Mesodermal cell (in vitro differentiated cells): ENCODE results near the gene TMEM132C.

Experiments used
- H3K27ac ChIP-seq: 2 replicates; pipeline ENCODE4 v1.7.0; 2013; ENCODE audit warnings: mild to moderate bottlenecking, low read depth, low read length, moderate library complexity; ENCODE audit not compliant: severe bottlenecking
- H3K36me3 ChIP-seq: 2 replicates; pipeline ENCODE4 v1.7.1; 2013; ENCODE audit warnings: mild to moderate bottlenecking, low read length, moderate library complexity; ENCODE audit not compliant: control insufficient read depth, insufficient read depth
- H3K4me1 ChIP-seq: one replicate; pipeline ENCODE4 v1.7.1; 2013; ENCODE audit warnings: mild to moderate bottlenecking, low read length; ENCODE audit not compliant: insufficient read depth, control insufficient read depth, poor library complexity, severe bottlenecking
- H3K4me3 ChIP-seq: 2 replicates; pipeline ENCODE4 v1.7.0; 2013; ENCODE audit warnings: low read length, control low read depth, mild to moderate bottlenecking; ENCODE audit not compliant: insufficient read depth, poor library complexity, severe bottlenecking; ENCODE audit errors: extremely low read depth
- H3K9me3 ChIP-seq: 2 replicates; pipeline ENCODE4 v1.7.1; 2013; ENCODE audit warnings: mild to moderate bottlenecking, low read length, moderate library complexity; ENCODE audit not compliant: control insufficient read depth
- WGBS, 2 experiments: methylation state at CpG; one replicate each; pipeline ENCODE4 v1.1.5; 2013; ENCODE audit warnings: missing lambda C conversion rate in 2 of 2; ENCODE audit not compliant: insufficient coverage in 2 of 2; 5-methylcytosine and 5-hydroxymethylcytosine counted together

The TMEM132C gene

GRCh38 chr12:128626808-128627320 lies 359.9 kb downstream of the TMEM132C start:
- Histone ChIP-seq H3K4me3 (no peak overlapping the region), H3K4me1 (no peaks in the 10 kb centered on the region), H3K27ac (no peak overlapping the region), H3K36me3 (no peaks in the 10 kb centered on the region), H3K9me3 (no peaks in the 10 kb centered on the region)
- WGBS, 2 experiments, result 80 to 93% methylated on average over 3 of the region's 6 CpGs

GRCh38 chr12:128627659-128628058 lies 360.7 kb downstream of the TMEM132C start:
- H3K9me3 ChIP-seq, result no peaks in the 10 kb centered on the region
- no peak overlapping the region for H3K27ac ChIP-seq
- no peaks in the 10 kb centered on the region for H3K4me1 ChIP-seq
- WGBS, 2 experiments, result 86 to 90% methylated on average over 8 to 9 of the region's 9 CpGs
- no peak overlapping the region for H3K4me3 ChIP-seq
- no peaks in the 10 kb centered on the region for H3K36me3 ChIP-seq

- Histone ChIP-seq H3K4me1 (no peaks in the 10 kb centered on the region), H3K4me3 (no peak overlapping the region), H3K36me3 (no peaks in the 10 kb centered on the region), H3K27ac (no peak overlapping the region), H3K9me3 (no peaks in the 10 kb centered on the region)
- 76 to 89% methylated on average over 4 of the region's 4 CpGs for WGBS, 2 experiments
Measured at GRCh38 chr12:128629979-128630378, 363.0 kb downstream of the TMEM132C start.

GRCh38 chr12:128637642-128638606 lies 371.0 kb downstream of the TMEM132C start:
- Histone ChIP-seq H3K4me3 (no peak overlapping the region), H3K36me3 (no peaks in the 10 kb centered on the region), H3K4me1 (no peaks in the 10 kb centered on the region), H3K9me3 (no peaks in the 10 kb centered on the region), H3K27ac (no peak overlapping the region)
- WGBS, 2 experiments, result 86 to 89% methylated on average over 6 to 7 of the region's 7 CpGs

GRCh38 chr12:128639089-128639488 lies 372.1 kb downstream of the TMEM132C start:
- Histone ChIP-seq H3K36me3 (no peaks in the 10 kb centered on the region), H3K27ac (no peak overlapping the region), H3K4me3 (no peak overlapping the region), H3K4me1 (no peaks in the 10 kb centered on the region), H3K9me3 (no peaks in the 10 kb centered on the region)

GRCh38 chr12:128643155-128643554 lies 376.2 kb downstream of the TMEM132C start:
- WGBS, 2 experiments, result 87 to 91% methylated on average over 12 of the region's 12 CpGs
- Histone ChIP-seq H3K9me3 (no peaks in the 10 kb centered on the region), H3K4me1 (no peaks in the 10 kb centered on the region), H3K4me3 (no peak overlapping the region), H3K36me3 (no peaks in the 10 kb centered on the region), H3K27ac (no peak overlapping the region)

- Histone ChIP-seq H3K27ac (no peak overlapping the region), H3K4me1 (no peaks in the 10 kb centered on the region), H3K9me3 (no peaks in the 10 kb centered on the region), H3K4me3 (no peak overlapping the region), H3K36me3 (no peaks in the 10 kb centered on the region)
- 49 to 66% methylated on average over 13 to 14 of the region's 15 CpGs for whole genome bisulfite sequencing, 2 experiments
Measured at GRCh38 chr12:128644664-128645296, 377.8 kb downstream of the TMEM132C start.

GRCh38 chr12:128649902-128650301 lies 382.9 kb downstream of the TMEM132C start:
- no peak overlapping the region for H3K27ac ChIP-seq
- no peak overlapping the region for H3K4me3 ChIP-seq
- no peaks in the 10 kb centered on the region for H3K36me3 ChIP-seq
- WGBS, 2 experiments, result 38 to 40% methylated on average over 1 of the region's 1 CpG
- no peaks in the 10 kb centered on the region for H3K4me1 ChIP-seq
- H3K9me3 ChIP-seq, result no peaks in the 10 kb centered on the region

GRCh38 chr12:128652136-128652751 lies 385.3 kb downstream of the TMEM132C start:
- no peak overlapping the region for H3K4me3 ChIP-seq
- H3K9me3 ChIP-seq, result no peaks in the 10 kb centered on the region
- no peaks in the 10 kb centered on the region for H3K4me1 ChIP-seq
- 84 to 86% methylated on average over 14 to 16 of the region's 17 CpGs for WGBS, 2 experiments
- H3K27ac ChIP-seq, result no peak overlapping the region
- H3K36me3 ChIP-seq, result no peaks in the 10 kb centered on the region

- no peaks in the 10 kb centered on the region for H3K9me3 ChIP-seq
- H3K4me1 ChIP-seq, result no peaks in the 10 kb centered on the region
- H3K36me3 ChIP-seq, result no peaks in the 10 kb centered on the region
- no peak overlapping the region for H3K27ac ChIP-seq
- WGBS, 2 experiments, result 89 to 96% methylated on average over 5 to 7 of the region's 8 CpGs
- no peak overlapping the region for H3K4me3 ChIP-seq
Measured at GRCh38 chr12:128654468-128654867, 387.5 kb downstream of the TMEM132C start.
